ENCODE data around the gene MSS51.

MSS51 gene

DNA sequence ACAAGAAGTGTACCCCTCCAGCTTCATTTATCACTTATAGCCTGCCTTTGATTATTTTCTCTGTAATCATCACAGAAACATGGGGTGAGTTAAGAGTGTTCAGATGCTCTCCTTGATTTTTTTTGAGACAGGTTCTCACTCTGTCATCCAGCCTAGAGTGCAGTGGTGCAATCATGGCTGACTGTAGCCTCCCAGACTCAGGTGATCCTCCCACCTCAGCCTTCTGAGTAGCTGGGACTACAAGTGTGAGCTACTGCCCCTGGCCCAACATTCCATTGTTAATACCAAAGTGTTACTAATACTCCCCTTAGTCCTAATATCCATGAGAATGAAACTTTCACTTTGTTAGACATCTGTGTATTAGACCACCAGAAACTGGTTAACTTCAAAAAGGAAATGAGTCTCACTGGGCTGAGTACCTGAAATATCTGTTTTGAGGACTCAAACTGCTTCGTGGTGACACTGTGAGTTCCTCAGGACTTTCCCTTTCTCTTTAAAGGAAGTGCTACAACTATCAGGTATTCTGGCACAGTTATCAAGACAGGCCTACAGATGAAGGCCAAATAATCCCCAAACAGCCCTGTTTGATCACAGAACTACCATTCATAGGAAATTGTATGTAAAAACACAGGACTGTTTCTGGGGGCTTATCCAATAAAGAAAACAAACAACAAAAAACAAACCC is 54.2 kb downstream of the MSS51 start:
- TF ChIP-seq, protein P1, sequence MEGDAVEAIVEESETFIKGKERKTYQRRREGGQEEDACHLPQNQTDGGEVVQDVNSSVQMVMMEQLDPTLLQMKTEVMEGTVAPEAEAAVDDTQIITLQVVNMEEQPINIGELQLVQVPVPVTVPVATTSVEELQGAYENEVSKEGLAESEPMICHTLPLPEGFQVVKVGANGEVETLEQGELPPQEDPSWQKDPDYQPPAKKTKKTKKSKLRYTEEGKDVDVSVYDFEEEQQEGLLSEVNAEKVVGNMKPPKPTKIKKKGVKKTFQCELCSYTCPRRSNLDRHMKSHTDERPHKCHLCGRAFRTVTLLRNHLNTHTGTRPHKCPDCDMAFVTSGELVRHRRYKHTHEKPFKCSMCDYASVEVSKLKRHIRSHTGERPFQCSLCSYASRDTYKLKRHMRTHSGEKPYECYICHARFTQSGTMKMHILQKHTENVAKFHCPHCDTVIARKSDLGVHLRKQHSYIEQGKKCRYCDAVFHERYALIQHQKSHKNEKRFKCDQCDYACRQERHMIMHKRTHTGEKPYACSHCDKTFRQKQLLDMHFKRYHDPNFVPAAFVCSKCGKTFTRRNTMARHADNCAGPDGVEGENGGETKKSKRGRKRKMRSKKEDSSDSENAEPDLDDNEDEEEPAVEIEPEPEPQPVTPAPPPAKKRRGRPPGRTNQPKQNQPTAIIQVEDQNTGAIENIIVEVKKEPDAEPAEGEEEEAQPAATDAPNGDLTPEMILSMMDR (IDR thresholded peaks at IDR 0.05; ENCODE audit: insufficient read depth, low read length, missing control alignments): no peak
- POLR2A ChIA-PET: no interaction called here
- no peak for DNase-seq (ENCODE audit: low read depth, low spot score)
- CTCF ChIA-PET: interaction anchor here (0.6 to 1.0 kb wide), 2 partner anchors 69 to 150 kb away, joined by 3 read pairs; no protein-coding TSS in a partner anchor
- no peak overlapping the region for H3K4me3 ChIP-seq (ENCODE audit: low read depth, low read length)

DNA sequence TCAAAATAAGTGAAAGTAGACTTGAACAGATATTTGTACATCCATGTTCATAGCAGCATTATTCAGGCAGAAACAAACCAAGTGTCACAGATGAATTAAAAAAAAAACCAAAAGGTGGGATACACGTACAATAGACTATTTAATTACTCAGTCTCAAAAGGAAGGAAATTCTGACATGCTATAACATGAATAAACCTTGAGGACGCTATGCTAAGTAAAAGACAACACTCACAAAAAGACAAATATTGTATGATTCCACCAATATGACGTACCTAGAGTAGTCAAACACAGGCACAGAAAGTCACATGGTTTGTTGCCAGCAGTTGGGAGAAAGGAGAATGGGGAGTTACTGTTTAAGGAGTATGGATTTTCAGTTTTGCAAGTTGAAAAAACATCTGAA is 56.7 kb downstream of the MSS51 start:
- POLR2A ChIA-PET: no interaction called here
- DNase-seq (ENCODE audit: low read depth, low spot score): no peak
- H3K4me3 ChIP-seq (ENCODE audit: low read depth, low read length): no peak overlapping the region
- CTCF ChIA-PET: no interaction called here
- TF ChIP-seq, protein P1 (IDR thresholded peaks at IDR 0.05; ENCODE audit: insufficient read depth, low read length, missing control alignments): no peak

All from AG04449 (cell line).